Ascending aorta (tissue), 2 donors: ENCODE data around the gene ZC3H18. TPM values are rescaled to one million over a fixed set of nuclear protein-coding genes. Genes with fewer than 3 reads are reported as not detected.

ENCODE experiments used
- DNase-seq, 2 donors: peaks; one replicate each; pipeline ENCODE4 v3.0.0-alpha.2; 2019; ENCODE audit warnings: low spot score in 2 of 2
- H3K27ac ChIP-seq, 2 donors: fragments of 200-600 bp; sonication (generic); one replicate each; pipeline ENCODE4 v1.5.1; 2016 to 2017; ENCODE audit warnings: mild to moderate bottlenecking in 1 of 2
- H3K27me3 ChIP-seq: fragments of 200-600 bp; sonication (generic); one replicate; pipeline ENCODE4 v1.5.1; 2017
- H3K36me3 ChIP-seq, 2 donors: fragments of 200-600 bp; sonication (generic); one replicate each; pipeline ENCODE4 v1.5.1; 2016
- H3K4me1 ChIP-seq, 2 donors: fragments of 200-600 bp; sonication (generic); one replicate each; pipeline ENCODE4 v1.5.1; 2016 to 2017; ENCODE audit warnings: mild to moderate bottlenecking in 1 of 2
- H3K4me3 ChIP-seq, 2 donors: fragments of 200-600 bp; sonication (generic); one replicate each; pipeline ENCODE4 v1.5.1; 2016 to 2017; ENCODE audit warnings: mild to moderate bottlenecking in 1 of 2
- H3K9me3 ChIP-seq, 2 donors: fragments of 200-600 bp; sonication (generic); one replicate each; pipeline ENCODE4 v1.5.1; 2016
- CTCF ChIP-seq, 3 experiments: fragments of 200-600 bp in 2 of 3; fragments of 450-650 bp in 1 of 3; sonication (generic) in 2 of 3; IDR thresholded peaks; one replicate each; pipeline ENCODE4 v1.5.1; 2016 to 2019; ENCODE audit warnings: antibody characterized with exemption in 3 of 3, mild to moderate bottlenecking in 1 of 3, moderate library complexity in 1 of 3
- intact Hi-C: fragments of 100-400 bp; cut with DNase I; formaldehyde crosslinking; loops from one replicate; pipeline ENCODE4 v1.15.1; 2023
- total RNA-seq: library from RNA; depleted of rRNA; stranded (reverse); fragments of >200 nt; gene quantifications from one replicate; pipeline ENCODE4 v1.1.0, GENCODE V29; 2016

Gene ZC3H18
- total RNA-seq, 1 donor from 2014 or later = 36.3 TPM

- intact Hi-C loops = no loop called here
- no peak for DNase-seq
- Histone ChIP-seq H3K36me3 (no peaks in the 10 kb centered on the region), H3K27me3 (no peaks in the 10 kb centered on the region), H3K9me3 (peaks cover 6 to 18% of the 10 kb centered on the region in 2 donors), H3K27ac (no peak overlapping the region), H3K4me3 (no peak overlapping the region), H3K4me1 (no peaks in the 10 kb centered on the region)
- no peak for TF ChIP-seq CTCF (IDR thresholded peaks at IDR 0.05)
Observed at GRCh38 chr16:88541831-88542616, 28.2 kb upstream of the ZC3H18 start.

GRCh38 chr16:88543230-88543813 is 26.9 kb upstream of the ZC3H18 start:
- Histone ChIP-seq H3K27me3 (no peaks in the 10 kb centered on the region), H3K27ac (no peak overlapping the region), H3K4me1 (no peaks in the 10 kb centered on the region), H3K9me3 (peaks cover 6 to 18% of the 10 kb centered on the region in 2 donors), H3K4me3 (no peak overlapping the region), H3K36me3 (no peaks in the 10 kb centered on the region)
- no peak for TF ChIP-seq CTCF (IDR thresholded peaks at IDR 0.05)
- intact Hi-C loops = no loop called here
- no peak for DNase-seq

GRCh38 chr16:88545781-88546180 is 24.4 kb upstream of the ZC3H18 start:
- no peaks in the 10 kb centered on the region for H3K27me3 ChIP-seq
- H3K4me1 ChIP-seq = no peaks in the 10 kb centered on the region
- H3K9me3 ChIP-seq = peaks cover 6 to 18% of the 10 kb centered on the region in 2 donors
- DNase-seq = no peak
- intact Hi-C loops = no loop called here
- no peak overlapping the region for H3K27ac ChIP-seq
- no peaks in the 10 kb centered on the region for H3K36me3 ChIP-seq
- H3K4me3 ChIP-seq = no peak overlapping the region
- no peak for TF ChIP-seq CTCF (IDR thresholded peaks at IDR 0.05)

- Histone ChIP-seq H3K9me3 (peaks cover 0 to 8% of the 10 kb centered on the region in 2 donors), H3K4me3 (no peak overlapping the region), H3K27me3 (peaks cover 4% of the 10 kb centered on the region), H3K4me1 (no peaks in the 10 kb centered on the region), H3K36me3 (no peaks in the 10 kb centered on the region), H3K27ac (no peak overlapping the region)
- DNase-seq = no peak
- intact Hi-C loops = no loop called here
- no peak for TF ChIP-seq CTCF (IDR thresholded peaks at IDR 0.05)
Observed at GRCh38 chr16:88548131-88548874, 21.9 kb upstream of the ZC3H18 start.

- intact Hi-C loops = no loop called here
- Histone ChIP-seq H3K4me3 (no peak overlapping the region), H3K27ac (no peak overlapping the region), H3K27me3 (peaks cover 4% of the 10 kb centered on the region), H3K36me3 (no peaks in the 10 kb centered on the region), H3K9me3 (peaks cover 0 to 1% of the 10 kb centered on the region in 2 donors), H3K4me1 (no peaks in the 10 kb centered on the region)
- DNase-seq = no peak
- no peak for TF ChIP-seq CTCF (IDR thresholded peaks at IDR 0.05)
Observed at GRCh38 chr16:88548985-88549384, 21.2 kb upstream of the ZC3H18 start.
